GM19023 (cell line): ENCODE data around the gene PTPRK.

Experiments
- ATAC-seq: cut with Tn5 transposase; IDR thresholded peaks from one replicate; pipeline ENCODE4 v1.9.1; 2021; ENCODE audit warnings: mild to moderate bottlenecking, moderate library complexity; ENCODE audit not compliant: unreplicated experiment

The PTPRK gene

DNA sequence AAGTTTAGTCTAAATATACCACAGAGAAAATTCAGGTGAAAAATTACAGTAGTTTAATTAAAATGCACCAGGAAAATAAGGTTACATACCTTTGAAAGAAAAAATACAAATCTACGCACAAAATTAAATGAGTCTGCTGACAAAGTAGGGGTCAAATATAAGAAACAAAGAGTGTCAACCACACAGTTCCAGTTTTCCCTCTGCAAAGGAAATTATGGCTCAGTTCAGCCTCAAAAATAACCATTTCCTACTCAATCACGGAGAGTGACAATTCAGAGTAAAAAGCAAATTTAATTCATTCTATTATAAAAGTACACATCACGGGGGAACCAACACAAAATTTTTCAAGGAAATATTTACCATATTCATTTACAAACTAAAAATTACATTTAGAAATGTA lies 124.8 kb downstream of the PTPRK start:
- ATAC-seq = no peak

DNA sequence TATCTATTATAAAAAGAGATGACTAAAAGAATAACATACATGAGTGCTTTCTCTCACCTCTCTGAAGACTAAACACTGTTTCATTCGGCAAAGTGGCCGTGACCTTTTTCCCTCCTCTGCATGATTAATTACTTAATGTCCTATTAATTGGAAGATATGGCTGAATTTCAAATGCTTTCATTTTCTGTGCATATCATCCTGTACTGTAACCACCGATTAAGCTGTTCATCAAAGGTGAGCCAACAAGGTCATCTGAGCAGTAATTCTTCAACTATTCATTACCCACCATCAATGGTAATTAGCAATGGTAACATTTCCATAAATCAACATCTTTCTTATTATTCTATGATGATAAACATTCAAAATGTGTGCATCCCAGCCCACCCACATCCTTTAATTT lies 125.2 kb downstream of the PTPRK start:
- no peak for ATAC-seq

DNA sequence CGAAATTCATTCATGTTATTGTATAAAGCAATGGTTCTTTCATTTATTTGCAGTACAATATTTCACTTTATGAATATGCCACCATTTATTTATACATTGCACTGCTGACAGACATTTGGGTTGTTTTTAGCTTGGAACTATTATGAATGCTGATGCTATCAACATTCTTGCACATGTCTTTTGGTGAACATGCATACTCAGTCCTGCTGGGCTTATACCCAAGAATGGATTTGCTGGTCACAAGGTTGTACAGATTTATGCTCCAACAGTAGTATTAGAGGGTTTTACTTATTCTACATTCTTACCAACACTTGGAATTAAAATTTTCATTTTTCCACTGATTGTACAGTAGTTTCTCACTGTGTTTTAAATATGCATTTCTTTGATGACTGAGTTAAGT lies 126.2 kb downstream of the PTPRK start:
- no peak for ATAC-seq

DNA sequence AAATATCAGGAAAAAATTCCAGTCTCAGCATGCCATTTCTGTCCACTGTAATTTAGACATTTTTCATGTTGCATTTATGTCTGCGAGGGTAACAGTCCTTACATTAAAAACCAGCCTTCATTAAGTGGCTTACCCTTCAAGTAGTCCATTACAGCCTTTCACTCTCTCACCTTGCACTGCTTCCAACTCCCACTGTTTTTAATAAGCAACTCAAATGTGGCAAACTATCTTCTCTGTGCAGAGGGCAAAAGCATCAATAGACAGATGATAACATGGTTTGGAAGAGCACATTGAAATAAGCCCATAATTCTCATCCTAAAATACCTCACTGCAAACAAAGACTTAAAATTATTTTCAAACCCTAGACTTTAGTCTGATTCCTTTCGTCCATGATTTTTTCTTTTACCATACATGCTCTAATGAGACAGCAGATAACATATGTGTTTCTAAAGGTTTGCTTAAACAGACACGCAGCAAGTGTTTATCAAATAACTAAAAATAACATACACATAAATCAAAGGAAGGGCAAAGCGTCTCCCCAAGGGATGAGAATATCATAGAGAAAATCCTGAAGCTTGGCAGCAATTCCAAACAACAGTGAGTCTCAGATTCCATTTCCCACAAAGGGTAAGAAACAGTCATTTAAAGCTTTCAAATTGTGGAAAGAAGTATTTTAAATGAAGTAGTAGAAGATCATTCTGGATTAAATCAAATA lies 130.4 kb downstream of the PTPRK start:
- ATAC-seq = no peak

DNA sequence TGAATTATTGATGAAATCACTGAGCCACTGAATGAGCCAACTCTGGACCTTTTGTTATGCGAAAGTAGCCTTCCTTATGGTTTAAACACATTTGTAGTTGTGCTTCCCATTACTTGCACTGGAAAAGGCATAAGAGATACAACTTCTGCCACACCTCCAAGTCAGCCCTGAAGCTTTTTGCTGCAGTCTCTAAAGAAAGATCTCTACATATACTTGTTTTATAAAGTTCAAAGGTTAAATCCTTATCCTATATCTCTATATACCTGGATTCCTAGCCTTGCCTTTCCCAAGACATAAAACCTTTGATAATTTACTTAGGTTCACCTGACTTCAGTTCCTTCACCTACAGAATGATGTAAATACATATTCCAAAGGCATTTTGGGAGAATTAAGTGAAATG lies 132.0 kb downstream of the PTPRK start:
- ATAC-seq = no peak

DNA sequence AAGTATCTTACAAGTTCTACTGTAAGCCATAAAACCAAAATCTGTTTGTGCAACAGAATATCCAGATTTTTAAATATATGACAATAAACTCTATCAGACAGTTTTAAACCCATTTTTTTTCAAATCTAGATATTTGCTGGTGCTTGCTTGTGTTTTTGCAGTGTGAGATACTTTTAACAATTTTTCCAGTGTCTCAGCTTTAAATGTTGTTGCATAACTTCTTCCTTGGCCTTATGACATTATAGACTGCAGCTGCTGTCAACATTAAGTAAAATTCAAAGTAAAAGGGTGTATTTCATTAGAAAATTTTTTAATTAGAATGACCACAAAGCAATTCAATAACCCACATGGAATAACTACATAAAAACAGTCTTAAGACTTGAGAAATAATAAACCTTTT lies 139.5 kb downstream of the PTPRK start:
- ATAC-seq = no peak

DNA sequence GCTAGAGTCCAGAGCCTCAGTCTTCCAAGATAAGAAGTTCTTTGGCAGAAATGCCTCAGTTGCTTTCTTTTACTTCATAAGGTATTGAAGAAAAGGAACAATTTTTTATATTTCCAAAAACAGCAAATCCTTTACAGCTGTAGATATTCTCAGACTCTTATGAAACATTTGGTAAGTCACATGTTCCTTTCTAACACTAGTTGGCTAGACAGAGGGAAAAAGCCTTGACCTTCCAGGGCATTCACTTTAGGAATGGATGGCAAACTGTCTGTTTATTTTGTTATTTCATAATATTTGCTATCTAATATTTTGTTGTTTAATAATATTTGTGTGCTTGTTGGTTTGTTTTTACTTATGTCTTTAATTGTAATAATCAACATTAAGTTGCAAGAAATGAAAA lies 140.8 kb downstream of the PTPRK start:
- ATAC-seq = no peak

DNA sequence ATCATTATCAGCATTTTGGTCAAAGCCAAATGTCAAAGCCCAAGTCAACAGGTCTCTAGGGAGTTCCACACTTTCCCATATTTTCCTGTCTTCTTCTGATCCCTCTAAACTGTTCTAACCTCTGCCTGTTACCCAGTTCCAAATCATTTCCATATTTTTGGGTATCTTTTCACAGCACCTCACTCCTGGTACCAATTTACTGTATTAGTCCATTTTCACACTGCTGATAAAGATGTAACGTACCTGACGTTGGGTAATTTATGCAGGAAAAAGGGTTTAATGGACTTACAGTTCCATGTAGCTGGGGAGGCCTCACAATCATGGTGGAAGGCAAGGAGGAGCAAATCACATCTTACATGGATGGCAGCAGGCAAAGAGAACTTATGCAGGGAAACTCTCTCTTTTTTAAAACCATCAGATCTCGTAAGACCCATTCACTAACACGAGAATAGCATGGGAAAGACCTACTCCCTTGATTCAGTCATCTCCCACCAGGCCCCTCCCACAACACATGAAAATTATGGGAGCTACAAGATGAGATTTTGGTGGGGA lies 143.4 kb downstream of the PTPRK start:
- no peak for ATAC-seq

DNA sequence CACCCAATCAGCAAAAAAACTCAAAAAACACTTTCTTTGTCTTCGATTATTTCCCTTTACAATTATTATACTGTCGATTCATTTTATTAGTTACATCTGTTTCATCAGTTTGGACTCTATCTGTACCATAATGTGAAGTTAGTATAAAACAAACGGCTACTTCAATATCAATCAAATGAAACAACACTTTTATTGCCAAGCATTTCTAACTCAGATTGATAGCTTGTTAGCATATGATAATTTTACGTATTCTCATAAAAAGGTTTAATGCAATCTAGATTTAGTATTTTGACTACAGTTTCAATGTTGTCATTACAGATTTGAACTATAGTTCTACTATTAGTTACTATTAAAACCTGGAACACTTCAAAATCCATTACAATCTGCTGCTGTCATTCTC lies 149.3 kb downstream of the PTPRK start:
- ATAC-seq = no peak

DNA sequence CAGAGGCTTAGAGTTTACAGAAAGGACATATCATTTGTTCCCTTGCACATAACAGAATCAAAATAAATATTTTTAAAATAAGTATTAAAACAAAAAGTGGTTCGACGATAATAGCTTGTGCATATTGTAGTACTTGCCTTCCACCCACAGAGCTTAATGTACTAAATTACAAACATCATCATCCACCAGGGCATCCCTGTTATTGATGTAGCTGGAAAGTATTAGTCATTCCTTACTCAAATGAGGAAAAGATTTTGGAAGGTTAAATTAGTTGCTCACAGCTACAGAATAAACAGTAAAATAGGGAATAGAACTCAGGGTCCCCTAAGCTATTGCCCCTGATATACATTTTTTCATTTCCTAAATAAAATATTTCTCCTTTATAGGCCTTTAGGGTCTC lies 150.3 kb downstream of the PTPRK start:
- no peak for ATAC-seq

DNA sequence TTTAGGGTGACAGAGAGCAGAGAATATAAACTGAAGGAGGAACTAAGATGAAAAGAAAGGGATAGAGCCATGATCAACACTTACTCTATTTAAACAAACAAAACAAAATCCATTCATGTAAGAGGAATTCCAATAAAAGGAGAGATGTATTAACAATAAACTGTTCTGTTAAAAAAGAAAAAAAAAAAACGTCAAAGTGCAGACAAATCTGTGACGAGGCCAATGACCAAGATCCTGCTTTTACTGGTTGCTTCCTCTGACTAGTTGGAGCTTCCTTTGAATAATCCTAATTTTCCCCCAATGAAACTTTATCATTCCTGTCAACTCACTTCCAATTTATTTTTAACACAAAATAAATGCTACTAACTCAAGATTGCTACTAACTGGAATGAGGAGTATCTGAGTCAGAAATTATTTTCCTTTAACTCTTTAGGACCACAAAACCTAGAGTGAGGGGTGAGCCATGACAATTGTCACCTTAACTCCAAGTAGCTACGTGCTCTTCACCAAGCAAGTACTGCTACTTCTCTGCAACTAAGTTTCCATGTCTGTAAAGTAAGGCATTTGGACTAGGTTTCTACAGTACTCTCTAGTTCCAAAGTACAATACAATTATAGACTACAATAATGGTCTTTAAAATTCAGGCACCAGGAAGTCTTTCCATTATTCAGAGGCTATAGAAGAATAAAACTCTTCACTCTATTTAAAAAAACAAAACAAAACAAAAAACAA lies 152.0 kb downstream of the PTPRK start:
- no peak for ATAC-seq

DNA sequence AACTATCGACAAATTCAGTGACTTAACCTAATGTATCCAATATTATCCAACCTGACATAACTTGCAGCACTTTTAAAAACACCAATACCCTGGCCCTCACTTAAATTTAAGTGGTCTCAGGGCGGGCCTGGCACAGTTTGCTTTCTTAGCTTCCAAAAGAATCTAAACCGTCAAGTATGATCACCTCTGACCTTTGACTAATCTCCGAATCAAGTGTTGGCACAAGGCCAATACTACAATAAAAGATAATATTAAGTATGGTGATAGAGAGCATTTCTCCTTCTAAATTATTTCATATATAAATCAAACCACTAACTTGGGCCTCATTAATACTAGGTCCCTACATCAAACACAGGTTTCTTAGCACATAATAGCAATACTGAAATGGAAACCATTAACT lies 153.0 kb downstream of the PTPRK start:
- no peak for ATAC-seq

DNA sequence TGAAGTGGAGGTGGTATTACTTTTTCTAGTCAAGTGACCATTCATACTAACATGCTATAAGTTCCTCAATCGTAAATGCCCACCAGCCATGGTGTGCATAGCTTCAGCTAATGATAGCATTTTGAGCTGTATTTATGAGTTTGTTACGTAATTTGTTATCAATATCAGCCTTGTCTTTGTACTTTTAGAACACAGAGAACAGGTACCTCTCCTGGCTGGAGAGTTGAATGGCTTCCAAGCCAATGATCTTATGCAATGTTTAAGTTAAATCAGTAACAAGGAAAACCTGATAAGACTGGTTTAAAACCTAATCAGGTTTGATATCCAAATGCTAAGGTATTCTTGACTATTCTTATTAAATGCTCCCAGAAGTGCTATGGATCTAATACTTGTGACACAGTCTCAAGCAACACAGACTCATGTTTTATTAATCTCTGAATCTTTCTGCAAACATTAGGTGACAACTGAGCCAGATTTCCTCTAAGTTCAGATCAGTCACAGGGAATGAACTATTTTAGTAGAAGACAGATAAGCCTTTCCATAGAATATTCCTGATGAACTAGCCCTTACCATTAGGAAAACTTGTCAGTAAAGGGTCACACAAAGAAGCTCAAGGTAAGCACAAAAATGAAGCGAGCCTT lies 154.8 kb downstream of the PTPRK start:
- no peak for ATAC-seq

DNA sequence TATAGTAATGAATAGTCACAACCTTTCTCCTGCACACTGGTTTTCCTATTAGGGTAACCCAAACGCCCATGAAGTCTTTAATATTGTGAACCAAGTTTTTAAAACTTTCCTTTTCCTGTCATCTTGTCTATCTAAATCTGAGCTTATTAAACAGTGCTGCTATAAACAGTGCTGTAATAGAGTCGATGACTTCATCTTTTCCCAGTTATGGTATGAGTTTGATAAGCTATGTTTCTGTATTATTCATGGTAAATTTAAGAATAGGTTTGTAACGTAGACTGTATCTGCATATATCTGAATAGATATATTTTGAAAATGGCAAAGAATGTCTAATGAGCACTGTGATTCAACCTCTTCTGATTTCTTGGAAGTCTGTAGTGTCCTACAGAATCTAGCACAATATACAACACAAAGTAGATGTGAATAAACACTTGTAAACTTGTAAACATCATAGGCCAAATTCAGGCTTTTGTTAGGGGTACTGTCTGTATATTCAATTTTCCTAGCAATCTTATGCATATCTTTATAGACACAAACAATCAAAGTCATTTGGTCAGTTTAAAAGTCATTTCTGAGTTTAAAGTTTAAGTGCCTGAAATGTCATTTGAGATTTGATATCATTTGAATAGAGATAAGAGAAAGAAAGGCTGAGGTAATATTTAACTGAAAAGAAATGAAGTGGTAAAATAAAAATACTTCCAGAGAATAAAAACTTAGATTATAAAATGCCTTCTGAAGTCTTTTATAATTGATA lies 155.5 kb downstream of the PTPRK start:
- no peak for ATAC-seq

DNA sequence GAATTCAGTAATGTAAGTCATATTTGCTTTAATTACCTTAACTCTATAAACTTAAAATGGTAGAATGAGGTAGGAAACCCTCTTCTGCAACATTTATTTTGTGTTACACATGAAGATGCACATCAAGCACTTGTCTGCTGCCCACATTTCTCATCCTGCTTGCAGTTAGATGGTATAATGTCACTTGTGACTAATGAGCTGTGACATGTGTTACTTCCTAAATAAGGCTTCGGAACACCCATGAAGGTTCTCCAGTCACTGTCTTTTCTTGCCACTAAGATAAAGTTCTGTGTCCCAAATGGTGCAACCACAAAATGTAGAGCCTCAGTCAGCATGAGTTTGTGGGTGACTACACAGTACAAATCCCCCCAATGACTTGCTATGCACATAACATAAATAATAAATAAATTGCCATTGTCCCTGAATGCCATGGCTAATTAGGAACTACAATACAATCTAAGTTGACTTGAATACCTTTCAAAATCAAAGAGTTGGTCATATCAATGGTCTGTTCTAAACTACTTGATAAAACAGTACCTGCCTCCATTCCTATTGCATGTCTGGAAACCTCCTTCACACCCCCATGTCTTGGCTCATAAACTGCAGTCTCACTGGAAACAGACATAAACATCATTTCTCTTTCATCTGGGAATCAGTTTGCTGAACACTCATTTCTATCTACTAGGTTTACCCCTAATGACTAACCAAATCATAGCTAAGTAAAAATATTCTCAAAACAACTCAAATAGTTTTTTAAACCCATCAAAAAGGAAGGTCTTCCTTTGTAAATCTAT lies 157.2 kb downstream of the PTPRK start:
- ATAC-seq = no peak

DNA sequence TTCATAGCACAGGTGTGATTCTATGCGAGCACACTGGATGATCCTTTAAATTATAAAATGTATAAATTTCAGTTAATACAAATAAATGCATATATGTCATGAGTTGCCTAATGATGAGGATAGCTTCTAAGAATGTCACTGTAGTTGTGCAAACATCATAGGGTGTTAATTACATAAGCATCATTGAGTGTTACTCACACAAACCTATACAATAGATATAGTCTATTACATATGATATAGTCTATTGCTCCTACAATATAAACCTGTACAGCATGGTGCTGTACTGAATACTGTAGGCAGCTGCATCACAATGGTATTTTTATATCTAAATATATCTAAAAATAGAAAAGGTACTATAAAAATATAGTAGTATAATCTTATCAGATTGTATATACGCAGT lies 159.0 kb downstream of the PTPRK start:
- no peak for ATAC-seq

DNA sequence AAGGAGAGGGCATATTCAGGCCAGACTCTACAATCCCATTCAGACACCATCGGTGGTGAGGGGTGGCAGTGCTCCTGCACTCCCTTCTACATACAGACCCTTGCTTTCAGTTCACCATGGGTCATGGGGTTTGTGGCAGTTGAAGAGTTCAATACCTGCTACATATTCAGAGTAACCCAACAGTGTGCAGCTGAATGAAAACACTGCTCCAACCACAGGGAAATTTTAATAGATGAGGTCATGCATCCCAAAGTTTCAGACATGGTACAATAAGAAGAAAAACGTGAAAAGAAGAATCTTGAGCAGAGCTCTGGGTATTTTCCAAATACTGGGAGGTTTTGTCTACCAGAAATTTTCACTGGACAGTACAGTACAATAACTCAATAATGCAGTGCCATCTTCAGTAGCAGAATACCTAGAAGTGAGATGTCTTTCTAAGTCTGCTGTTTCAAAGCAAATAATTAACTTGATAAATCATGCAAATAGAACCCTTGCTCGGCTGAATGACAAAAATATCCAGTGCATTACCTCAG lies 162.1 kb downstream of the PTPRK start:
- no peak for ATAC-seq

DNA sequence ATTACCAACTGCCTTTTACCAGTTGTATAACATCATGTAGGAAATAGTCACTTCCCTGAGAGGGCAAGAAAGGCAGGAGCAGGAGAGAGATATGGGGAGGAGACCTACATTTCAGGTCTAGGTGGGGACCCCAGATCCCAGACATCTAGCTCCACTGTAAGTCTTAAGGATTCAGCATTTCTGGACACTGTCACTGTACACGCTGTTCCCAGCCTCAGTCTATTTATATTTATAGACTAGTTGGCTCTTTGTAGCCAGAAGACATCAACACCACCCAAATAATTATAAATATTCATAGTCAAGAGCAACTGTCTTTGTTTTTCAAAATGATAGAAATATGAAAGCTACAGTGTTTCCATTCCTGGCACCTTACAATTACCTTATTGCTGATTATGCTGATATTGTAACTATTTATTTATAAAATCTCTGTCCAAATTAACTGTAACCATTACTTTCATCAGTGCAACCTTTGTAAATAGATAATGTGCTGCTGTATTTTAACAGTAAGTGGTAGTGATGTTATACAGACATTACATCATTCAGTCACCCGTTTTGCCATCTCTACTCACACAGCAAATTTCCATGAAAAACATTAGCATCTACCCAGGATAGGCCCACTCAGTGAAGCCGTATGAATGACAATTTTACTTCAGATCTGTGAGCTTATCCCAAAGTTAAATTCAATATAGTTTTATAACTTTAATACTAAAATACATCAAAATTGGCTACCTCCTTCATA lies 162.8 kb downstream of the PTPRK start:
- ATAC-seq = no peak

DNA sequence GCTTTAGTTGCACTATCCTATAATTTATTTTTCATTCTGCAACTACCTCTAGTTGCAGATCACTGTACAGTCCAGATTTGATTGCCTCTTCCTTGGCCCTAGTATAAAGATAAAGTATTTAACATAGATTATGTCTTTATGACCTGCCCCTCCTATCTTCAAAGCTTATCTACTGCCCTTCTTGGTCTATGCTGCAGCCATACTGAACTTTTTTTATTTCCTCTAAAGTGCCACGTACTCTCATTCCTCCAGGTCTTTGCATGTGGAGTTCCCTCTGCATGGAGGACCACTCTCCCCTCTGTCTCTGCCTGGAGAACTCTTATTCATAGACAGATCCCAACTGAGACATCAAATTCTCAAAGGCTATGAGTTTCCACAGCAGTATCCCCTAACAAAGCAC lies 168.0 kb downstream of the PTPRK start:
- no peak for ATAC-seq

DNA sequence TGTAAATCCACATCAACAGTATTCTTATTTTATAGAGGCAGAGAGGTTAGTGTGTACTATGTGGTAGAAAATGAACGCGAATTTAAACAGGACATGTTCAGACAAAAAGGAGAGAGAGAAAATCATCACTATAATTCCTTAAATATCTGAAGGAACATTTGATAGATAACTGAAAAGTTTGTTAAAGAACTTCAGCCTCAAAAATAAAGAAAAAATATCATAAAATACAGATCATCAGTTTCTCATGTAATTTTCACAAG lies 169.2 kb downstream of the PTPRK start:
- ATAC-seq = no peak
